ENCODE measurements around the gene HTRA1. TPM values are rescaled to one million over a fixed set of nuclear protein-coding genes. Genes with fewer than 3 reads are reported as not detected.

Gene HTRA1
- total and polyA plus RNA-seq, 10 of the 15 experiments (the other 5 are each of a cell fraction or from before 2014, with no cell fraction given) = 0.13 TPM; not detected in 9

- TF ChIP-seq STAT3 (IDR thresholded peaks at IDR 0.05; ENCODE audit: low read depth, low read length) = no peak
- TF ChIP-seq PAX8 (IDR thresholded peaks at IDR 0.05) = no peak
- TF ChIP-seq, protein P1, sequence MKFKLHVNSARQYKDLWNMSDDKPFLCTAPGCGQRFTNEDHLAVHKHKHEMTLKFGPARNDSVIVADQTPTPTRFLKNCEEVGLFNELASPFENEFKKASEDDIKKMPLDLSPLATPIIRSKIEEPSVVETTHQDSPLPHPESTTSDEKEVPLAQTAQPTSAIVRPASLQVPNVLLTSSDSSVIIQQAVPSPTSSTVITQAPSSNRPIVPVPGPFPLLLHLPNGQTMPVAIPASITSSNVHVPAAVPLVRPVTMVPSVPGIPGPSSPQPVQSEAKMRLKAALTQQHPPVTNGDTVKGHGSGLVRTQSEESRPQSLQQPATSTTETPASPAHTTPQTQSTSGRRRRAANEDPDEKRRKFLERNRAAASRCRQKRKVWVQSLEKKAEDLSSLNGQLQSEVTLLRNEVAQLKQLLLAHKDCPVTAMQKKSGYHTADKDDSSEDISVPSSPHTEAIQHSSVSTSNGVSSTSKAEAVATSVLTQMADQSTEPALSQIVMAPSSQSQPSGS (IDR thresholded peaks at IDR 0.05; ENCODE audit: low read length) = no peak
- TF ChIP-seq YY1 (IDR thresholded peaks at IDR 0.05; ENCODE audit: low read depth, low read length) = no peak
- no peak for TF ChIP-seq NFYB (IDR thresholded peaks at IDR 0.05; ENCODE audit: insufficient read depth, low read depth, low read length)
- no peak for TF ChIP-seq PAX5 (IDR thresholded peaks at IDR 0.05; ENCODE audit: borderline replicate concordance, low read depth, low read length)
- no peak for TF ChIP-seq SUZ12 (IDR thresholded peaks at IDR 0.05; ENCODE audit: unreplicated experiment)
- no peak for TF ChIP-seq MYB (IDR thresholded peaks at IDR 0.05; ENCODE audit: borderline replicate concordance, low read depth, low read length)
- TF ChIP-seq RFX5 (IDR thresholded peaks at IDR 0.05; ENCODE audit: low read depth, low read length) = no peak
- no peak for TF ChIP-seq ZNF217 (IDR thresholded peaks at IDR 0.05)
- TF ChIP-seq HSF1 (IDR thresholded peaks at IDR 0.05; ENCODE audit: low read depth, low read length) = no peak
- TF ChIP-seq RB1 (IDR thresholded peaks at IDR 0.05; ENCODE audit: borderline replicate concordance) = no peak
- no peak for TF ChIP-seq ZNF384 (IDR thresholded peaks at IDR 0.05; ENCODE audit: borderline replicate concordance, low read depth, low read length)
- TF ChIP-seq, protein P2, sequence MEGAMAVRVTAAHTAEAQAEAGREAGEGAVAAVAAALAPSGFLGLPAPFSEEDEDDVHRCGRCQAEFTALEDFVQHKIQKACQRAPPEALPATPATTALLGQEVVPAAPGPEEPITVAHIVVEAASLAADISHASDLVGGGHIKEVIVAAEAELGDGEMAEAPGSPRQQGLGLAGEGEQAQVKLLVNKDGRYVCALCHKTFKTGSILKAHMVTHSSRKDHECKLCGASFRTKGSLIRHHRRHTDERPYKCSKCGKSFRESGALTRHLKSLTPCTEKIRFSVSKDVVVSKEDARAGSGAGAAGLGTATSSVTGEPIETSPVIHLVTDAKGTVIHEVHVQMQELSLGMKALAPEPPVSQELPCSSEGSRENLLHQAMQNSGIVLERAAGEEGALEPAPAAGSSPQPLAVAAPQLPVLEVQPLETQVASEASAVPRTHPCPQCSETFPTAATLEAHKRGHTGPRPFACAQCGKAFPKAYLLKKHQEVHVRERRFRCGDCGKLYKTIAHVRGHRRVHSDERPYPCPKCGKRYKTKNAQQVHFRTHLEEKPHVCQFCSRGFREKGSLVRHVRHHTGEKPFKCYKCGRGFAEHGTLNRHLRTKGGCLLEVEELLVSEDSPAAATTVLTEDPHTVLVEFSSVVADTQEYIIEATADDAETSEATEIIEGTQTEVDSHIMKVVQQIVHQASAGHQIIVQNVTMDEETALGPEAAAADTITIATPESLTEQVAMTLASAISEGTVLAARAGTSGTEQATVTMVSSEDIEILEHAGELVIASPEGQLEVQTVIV (IDR thresholded peaks at IDR 0.05; ENCODE audit: borderline replicate concordance, partially characterized antibody) = no peak
Measured at GRCh38 chr10:122484276-122485060, 23.1 kb downstream of the HTRA1 start (continued).

Data from GM12878 (cell line).